GM10248 (cell line): ENCODE measurements around the gene DEDD.

Experiments used
- CTCF ChIA-PET: fragments of 300-600 bp; sonication (Branson Sonifier 250); formaldehyde crosslinking; extraction: SDS; loops from one replicate; lab custom pipeline; 2021; ENCODE audit warnings: antibody characterized with exemption; lab: Yijun Ruan, JAX
- POLR2A ChIA-PET: fragments of 350-650 bp; sonication (Branson Sonifier 250); formaldehyde crosslinking; extraction: SDS; loops from one replicate; lab custom pipeline; 2020; ENCODE audit warnings: antibody characterized with exemption; lab: Yijun Ruan, JAX
- DNase-seq: peaks from one replicate; pipeline ENCODE4 v3.0.0; 2012; ENCODE audit errors: extremely low spot score
- TF ChIP-seq, protein P1 (sequence below): IDR thresholded peaks from 2 replicates; pipeline ENCODE4 v1.5.1; 2012; ENCODE audit warnings: mild to moderate bottlenecking, low read depth; ENCODE audit errors: extremely low read depth, missing control alignments, control extremely low read depth

DEDD gene

DNA sequence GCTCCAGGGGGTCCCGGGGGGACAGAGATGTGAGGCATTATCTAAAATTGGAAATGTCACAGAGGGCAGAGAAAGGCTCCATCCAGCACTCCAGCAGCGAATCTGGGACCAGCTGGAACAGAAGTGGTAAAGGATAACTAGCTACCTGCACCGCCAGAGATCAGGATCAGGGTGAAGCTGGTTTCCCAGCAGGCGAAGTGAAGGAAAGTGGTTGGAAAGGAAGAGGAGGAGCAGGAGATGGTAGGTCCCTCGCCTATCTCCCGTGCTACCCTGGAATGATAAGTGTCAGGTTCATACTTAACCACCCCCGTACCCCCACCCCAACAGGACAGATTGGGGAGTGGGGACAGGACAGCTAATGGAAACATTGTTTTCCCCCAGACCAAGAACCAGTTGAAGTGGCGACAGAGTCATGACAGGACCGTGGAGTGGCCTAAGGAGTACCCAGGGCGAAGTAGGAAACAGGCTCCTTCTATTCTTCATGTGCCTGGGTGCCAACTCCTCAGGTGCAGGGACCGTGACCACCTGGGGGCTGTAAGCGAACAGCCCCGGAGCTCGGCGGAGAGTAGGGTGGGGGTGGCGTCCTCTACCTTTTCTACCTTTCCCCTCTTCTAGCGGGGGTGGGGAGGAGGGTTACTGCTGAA lies 44.1 kb upstream of the DEDD start:
- ChIA-PET POLR2A (interaction anchor here (0.6 to 1.0 kb wide), 3 partner anchors 11 to 224 kb away, joined by 4 to 7 read pairs (median 4); partner anchors contain the start of gene PPOX), CTCF (interaction anchor here (1.4 to 2.5 kb wide), 3 partner anchors 10 to 206 kb away, joined by 4 to 22 read pairs (median 7); partner anchors contain the start of gene PPOX)
- DNase-seq: no peak
- TF ChIP-seq, protein P1, sequence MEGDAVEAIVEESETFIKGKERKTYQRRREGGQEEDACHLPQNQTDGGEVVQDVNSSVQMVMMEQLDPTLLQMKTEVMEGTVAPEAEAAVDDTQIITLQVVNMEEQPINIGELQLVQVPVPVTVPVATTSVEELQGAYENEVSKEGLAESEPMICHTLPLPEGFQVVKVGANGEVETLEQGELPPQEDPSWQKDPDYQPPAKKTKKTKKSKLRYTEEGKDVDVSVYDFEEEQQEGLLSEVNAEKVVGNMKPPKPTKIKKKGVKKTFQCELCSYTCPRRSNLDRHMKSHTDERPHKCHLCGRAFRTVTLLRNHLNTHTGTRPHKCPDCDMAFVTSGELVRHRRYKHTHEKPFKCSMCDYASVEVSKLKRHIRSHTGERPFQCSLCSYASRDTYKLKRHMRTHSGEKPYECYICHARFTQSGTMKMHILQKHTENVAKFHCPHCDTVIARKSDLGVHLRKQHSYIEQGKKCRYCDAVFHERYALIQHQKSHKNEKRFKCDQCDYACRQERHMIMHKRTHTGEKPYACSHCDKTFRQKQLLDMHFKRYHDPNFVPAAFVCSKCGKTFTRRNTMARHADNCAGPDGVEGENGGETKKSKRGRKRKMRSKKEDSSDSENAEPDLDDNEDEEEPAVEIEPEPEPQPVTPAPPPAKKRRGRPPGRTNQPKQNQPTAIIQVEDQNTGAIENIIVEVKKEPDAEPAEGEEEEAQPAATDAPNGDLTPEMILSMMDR: no peak

DNA sequence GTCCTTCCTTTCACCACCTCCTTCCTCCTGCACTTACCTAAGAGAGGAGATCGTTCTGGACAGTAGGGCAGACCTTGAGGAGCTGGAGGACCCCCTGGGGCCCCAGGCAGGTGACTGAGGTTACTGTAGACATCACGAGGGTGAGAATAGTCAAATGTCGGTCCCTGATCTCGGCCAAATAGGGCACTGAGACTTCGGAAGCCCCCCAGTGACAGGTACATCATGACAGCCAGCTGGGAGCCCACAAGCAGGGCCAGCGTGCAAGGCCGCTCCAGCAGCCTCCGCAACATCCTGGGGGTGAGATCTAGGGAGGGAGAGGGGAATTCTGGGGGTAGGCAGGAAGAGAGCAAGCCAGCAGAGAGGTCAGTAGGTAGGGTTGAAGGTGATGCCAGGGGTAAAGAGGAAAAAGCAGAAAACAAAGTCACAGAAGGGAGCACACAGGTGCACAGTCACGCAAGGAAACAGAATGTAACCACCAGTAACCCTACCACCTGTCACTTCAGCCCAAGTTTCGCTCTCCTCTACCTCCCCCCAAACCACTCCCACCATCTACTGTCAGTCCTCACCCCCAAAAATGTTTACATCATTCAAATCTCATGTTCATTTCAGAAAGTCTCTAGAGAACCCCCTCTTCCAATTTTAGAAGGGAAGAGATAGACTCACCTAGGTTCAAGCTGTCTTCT lies 43.4 kb upstream of the DEDD start:
- ChIA-PET POLR2A (interaction anchor here (0.5 to 1.0 kb wide), 3 partner anchors 10 to 225 kb away, joined by 4 to 7 read pairs (median 4); partner anchors contain the start of gene PPOX), CTCF (interaction anchor here (1.4 to 2.5 kb wide), 3 partner anchors 9 to 206 kb away, joined by 4 to 22 read pairs (median 7); partner anchors contain the start of gene PPOX)
- TF ChIP-seq, protein P1: no peak
- no peak for DNase-seq

DNA sequence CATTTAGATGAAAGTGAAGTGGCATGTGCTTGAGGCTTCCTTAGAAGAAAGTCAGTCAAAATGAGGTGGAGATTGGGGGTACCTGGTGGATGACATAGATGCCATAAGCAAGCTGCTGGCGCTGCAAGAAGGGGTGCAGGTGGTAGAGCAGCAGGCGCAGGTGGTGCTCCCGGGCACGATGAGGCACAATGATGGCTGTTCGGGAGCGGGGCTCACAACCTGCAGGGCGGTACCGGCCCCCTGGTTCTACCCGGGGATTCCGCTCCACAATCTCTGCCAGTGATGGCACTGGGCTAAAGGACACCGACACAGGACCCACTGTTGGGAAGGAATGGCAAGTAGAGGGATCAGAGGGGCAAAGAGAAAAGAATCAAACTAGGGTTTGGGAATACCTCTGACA lies 42.4 kb upstream of the DEDD start:
- TF ChIP-seq, protein P1: no peak
- POLR2A ChIA-PET: no interaction called here
- DNase-seq: no peak
- CTCF ChIA-PET: no interaction called here

DNA sequence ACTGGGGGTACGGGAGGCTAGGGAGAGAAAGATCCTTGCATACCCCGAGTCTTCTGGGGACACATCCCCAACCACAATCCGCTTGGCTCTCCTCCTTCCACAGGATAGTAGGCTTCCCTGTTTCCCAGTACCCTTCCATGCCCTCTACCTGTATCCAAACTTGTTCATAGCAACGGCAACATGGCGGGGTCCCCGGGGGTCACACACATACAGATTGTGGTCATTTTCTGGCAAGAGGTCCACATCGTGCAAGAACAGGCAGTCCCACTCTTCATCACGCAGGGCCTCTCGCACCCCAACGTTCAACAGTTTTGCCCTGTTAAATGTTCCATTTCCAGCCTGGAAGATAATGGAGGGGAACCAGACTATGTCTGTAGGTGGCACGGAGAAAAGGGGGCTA lies 41.2 kb upstream of the DEDD start:
- CTCF ChIA-PET: no interaction called here
- TF ChIP-seq, protein P1: no peak
- POLR2A ChIA-PET: no interaction called here
- DNase-seq: no peak

DNA sequence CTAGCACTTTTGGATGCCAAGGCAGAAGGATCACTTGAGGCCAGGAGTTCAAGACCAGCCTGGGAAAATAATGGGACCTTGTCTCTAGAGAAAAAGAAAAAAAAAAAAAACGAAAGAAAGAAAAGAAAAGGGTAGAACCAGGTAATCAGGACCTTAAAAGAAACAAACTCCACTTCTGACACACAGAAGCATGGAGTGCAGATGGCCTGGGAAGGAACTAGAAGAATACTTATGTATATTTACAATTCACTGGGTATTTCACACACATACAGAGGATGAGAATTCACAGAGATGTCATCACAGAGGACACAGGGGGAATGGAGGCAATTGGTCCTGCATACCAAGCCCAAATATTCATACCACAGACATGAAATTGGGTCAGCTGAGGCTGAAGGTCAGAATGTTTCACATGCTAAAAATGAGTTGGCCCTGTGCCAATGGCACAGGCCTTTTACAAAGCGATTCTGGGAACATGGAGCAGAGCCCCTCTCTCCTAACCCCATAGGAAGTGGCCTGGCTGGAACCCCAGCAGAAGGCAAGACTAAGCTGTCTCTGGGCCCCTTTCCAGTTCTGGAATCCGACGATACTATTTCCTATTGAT lies 40.4 kb upstream of the DEDD start:
- no peak for DNase-seq
- TF ChIP-seq, protein P1: no peak
- POLR2A ChIA-PET: no interaction called here
- CTCF ChIA-PET: no interaction called here

DNA sequence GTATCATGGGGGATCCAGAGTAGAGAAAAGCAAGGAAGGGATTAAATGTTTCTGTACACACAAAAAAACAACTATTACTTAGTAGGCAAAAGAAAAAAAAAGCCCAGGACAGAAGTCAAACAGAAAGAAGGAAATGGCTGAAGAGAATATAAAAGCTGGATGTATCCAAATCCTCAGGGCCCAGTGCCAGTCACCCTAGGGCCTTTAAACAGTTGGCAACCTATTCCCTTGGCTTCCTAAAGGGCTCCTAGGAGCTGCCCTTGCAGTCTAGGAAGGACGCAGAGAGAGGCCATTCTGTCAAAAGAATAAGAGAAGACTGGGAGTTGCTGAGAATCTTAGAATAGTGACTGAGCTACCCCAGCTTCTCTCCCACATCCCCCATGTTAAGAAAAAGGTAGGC lies 39.9 kb upstream of the DEDD start:
- DNase-seq: no peak
- POLR2A ChIA-PET: no interaction called here
- CTCF ChIA-PET: interaction anchor here (1.9 kb wide), 1 partner anchor 20 kb away, joined by 11 read pairs; no protein-coding TSS in a partner anchor
- TF ChIP-seq, protein P1: no peak
